Esophagus muscularis mucosa (tissue), 4 donors: ENCODE measurements around the gene CALD1. TPM values are rescaled to one million over a fixed set of nuclear protein-coding genes. Genes with fewer than 3 reads are reported as not detected.

ENCODE experiments used
- DNase-seq: peaks from one replicate; pipeline ENCODE4 v3.0.0-alpha.2; 2017; ENCODE audit errors: extremely low spot score
- H3K27ac ChIP-seq, 4 donors: fragments of 200-600 bp; sonication (generic); replicated peaks in 1 of 4; 1 replicate in 3 of 4; 2 replicates in 1 of 4; pipeline ENCODE4 v1.5.1; 2016 to 2019; ENCODE audit warnings: mild to moderate bottlenecking in 1 of 4
- H3K27me3 ChIP-seq, 4 donors: fragments of 200-600 bp; sonication (generic); one replicate each; pipeline versions ENCODE4 v1.5.1 to v1.6.0; 2016 to 2019
- H3K36me3 ChIP-seq, 4 donors: fragments of 200-600 bp; sonication (generic); one replicate each; pipeline ENCODE4 v1.5.1; 2016 to 2019
- H3K4me1 ChIP-seq, 4 donors: fragments of 200-600 bp; sonication (generic); one replicate each; pipeline ENCODE4 v1.5.1; 2016 to 2019
- H3K4me3 ChIP-seq, 4 donors: fragments of 200-600 bp; sonication (generic); 1 replicate in 2 of 4; 2 replicates in 2 of 4; pipeline ENCODE4 v1.5.1; 2016 to 2019; ENCODE audit warnings: mild to moderate bottlenecking in 4 of 4, moderate library complexity in 1 of 4
- H3K9me3 ChIP-seq, 4 donors: fragments of 200-600 bp; sonication (generic); 1 replicate in 3 of 4; 2 replicates in 1 of 4; pipeline ENCODE4 v1.5.1; 2016 to 2019
- CTCF ChIP-seq, 3 experiments: fragments of 200-600 bp in 2 of 3; fragments of 450-650 bp in 1 of 3; sonication (generic) in 2 of 3; IDR thresholded peaks; one replicate each; pipeline ENCODE4 v1.5.1; 2017 to 2019; ENCODE audit warnings: antibody characterized with exemption in 3 of 3, mild to moderate bottlenecking in 2 of 3, moderate library complexity in 1 of 3
- EP300 ChIP-seq: sonication (generic); formaldehyde crosslinking; IDR thresholded peaks from one replicate; pipeline ENCODE4 v1.6.1; 2017; ENCODE audit warnings: antibody characterized with exemption
- POLR2A ChIP-seq: fragments of 450-650 bp; IDR thresholded peaks from one replicate; pipeline ENCODE4 v1.6.1; 2017; ENCODE audit warnings: antibody characterized with exemption, moderate library complexity, mild to moderate bottlenecking, low read depth
- POLR2AphosphoS5 ChIP-seq, 2 donors: sonication (generic); formaldehyde crosslinking; IDR thresholded peaks; one replicate each; pipeline ENCODE4 v1.6.1; 2017; ENCODE audit warnings: antibody characterized with exemption in 2 of 2
- WGBS: methylation state at CpG from one replicate; pipeline ENCODE4 v1.1.5; 2018; 5-methylcytosine and 5-hydroxymethylcytosine counted together
- intact Hi-C: fragments of 100-400 bp; cut with DNase I; formaldehyde crosslinking; loops from one replicate; pipeline ENCODE4 v1.15.1; 2023
- total RNA-seq, 4 donors: library from RNA; depleted of rRNA; stranded (reverse); fragments of >200 nt; gene quantifications; one replicate each; pipeline versions ENCODE4 v1.1.0 to v1.2.1, GENCODE V29; 2016

Gene CALD1
- total RNA-seq, 4 donors from 2014 or later: 2,057 to 3,140 (median 2,687) TPM

- 33% methylated on average over 3 of the region's 3 CpGs for WGBS
- Histone ChIP-seq H3K36me3 (peaks cover 0 to 6% (median 0%) of the 10 kb centered on the region in 4 donors), H3K4me3 (no peak overlapping the region), H3K4me1 (peaks cover 55 to 97% (median 95%) of the 10 kb centered on the region in 4 donors), H3K27me3 (no peaks in the 10 kb centered on the region), H3K27ac (peak overlapping the region; percentile 67 to 87 (median 76)), H3K9me3 (no peaks in the 10 kb centered on the region)
- DNase-seq: no peak
- intact Hi-C loops: no loop called here
- no peak for TF ChIP-seq EP300
- no peak for TF ChIP-seq POLR2A
- peak in 1 of 2 donors; percentile 11 for TF ChIP-seq POLR2AphosphoS5 (IDR thresholded peaks at IDR 0.05)
- TF ChIP-seq CTCF (IDR thresholded peaks at IDR 0.05): no peak
Measured at GRCh38 chr7:134854816-134855215, 75.4 kb downstream of the CALD1 start.

- H3K27me3 ChIP-seq: no peaks in the 10 kb centered on the region
- H3K4me3 ChIP-seq: peak overlapping the region in 1 of 4 donors; percentile 10
- TF ChIP-seq EP300 (no peak), CTCF (IDR thresholded peaks at IDR 0.05) (no peak), POLR2A (no peak), POLR2AphosphoS5 (IDR thresholded peaks at IDR 0.05) (no peak)
- peak overlapping the region; percentile 67 to 87 (median 76) for H3K27ac ChIP-seq
- H3K4me1 ChIP-seq: peaks cover 55 to 97% (median 95%) of the 10 kb centered on the region in 4 donors
- no peak for DNase-seq
- H3K9me3 ChIP-seq: no peaks in the 10 kb centered on the region
- peaks cover 0 to 4% (median 0%) of the 10 kb centered on the region in 4 donors for H3K36me3 ChIP-seq
- intact Hi-C loops: no loop called here
- WGBS: 17% methylated on average over 1 of the region's 1 CpG
Measured at GRCh38 chr7:134855442-134855841, 76.0 kb downstream of the CALD1 start.

GRCh38 chr7:134856091-134856490 is 76.7 kb downstream of the CALD1 start:
- Histone ChIP-seq H3K4me3 (peak overlapping the region in 2 of 4 donors; percentile 6 to 10), H3K4me1 (peaks cover 55 to 97% (median 95%) of the 10 kb centered on the region in 4 donors), H3K36me3 (no peaks in the 10 kb centered on the region), H3K27me3 (no peaks in the 10 kb centered on the region), H3K9me3 (no peaks in the 10 kb centered on the region), H3K27ac (peak overlapping the region; percentile 67 to 87 (median 76))
- 26% methylated on average over 7 of the region's 7 CpGs for WGBS
- no peak for DNase-seq
- TF ChIP-seq CTCF (IDR thresholded peaks at IDR 0.05): no peak
- no peak for TF ChIP-seq POLR2AphosphoS5 (IDR thresholded peaks at IDR 0.05)
- TF ChIP-seq EP300: no peak
- no peak for TF ChIP-seq POLR2A
- intact Hi-C loops: no loop called here

GRCh38 chr7:134856691-134857090 is 77.3 kb downstream of the CALD1 start:
- intact Hi-C loops: no loop called here
- no peaks in the 10 kb centered on the region for H3K27me3 ChIP-seq
- peak overlapping the region; percentile 67 to 87 (median 76) for H3K27ac ChIP-seq
- no peaks in the 10 kb centered on the region for H3K36me3 ChIP-seq
- no peak overlapping the region for H3K4me3 ChIP-seq
- WGBS: 51% methylated on average over 4 of the region's 4 CpGs
- H3K4me1 ChIP-seq: peaks cover 50 to 97% (median 95%) of the 10 kb centered on the region in 4 donors
- TF ChIP-seq POLR2A: no peak
- TF ChIP-seq CTCF (IDR thresholded peaks at IDR 0.05): no peak
- no peak for TF ChIP-seq POLR2AphosphoS5 (IDR thresholded peaks at IDR 0.05)
- TF ChIP-seq EP300: no peak
- no peaks in the 10 kb centered on the region for H3K9me3 ChIP-seq
- DNase-seq: no peak

- H3K4me1 ChIP-seq: peaks cover 49 to 95% (median 94%) of the 10 kb centered on the region in 4 donors
- no peaks in the 10 kb centered on the region for H3K27me3 ChIP-seq
- H3K4me3 ChIP-seq: no peak overlapping the region
- H3K27ac ChIP-seq: peak overlapping the region; percentile 25 to 87 (median 76)
- TF ChIP-seq EP300 (no peak), CTCF (IDR thresholded peaks at IDR 0.05) (no peak)
- intact Hi-C loops: no loop called here
- peaks cover 0 to 2% (median 0%) of the 10 kb centered on the region in 4 donors for H3K36me3 ChIP-seq
- no peaks in the 10 kb centered on the region for H3K9me3 ChIP-seq
- DNase-seq: no peak
Measured at GRCh38 chr7:134857958-134858357, 78.5 kb downstream of the CALD1 start.
